GM19351 (cell line): ENCODE measurements around the gene CNPY4.

Experiments
- ATAC-seq: cut with Tn5 transposase; IDR thresholded peaks from one replicate; pipeline ENCODE4 v1.9.1; 2021; ENCODE audit warnings: mild to moderate bottlenecking, moderate library complexity; ENCODE audit not compliant: unreplicated experiment

CNPY4 gene

GRCh38 chr7:100166317-100166940 lies 47.0 kb downstream of the CNPY4 start:
- no peak for ATAC-seq

GRCh38 chr7:100166970-100167911 lies 47.8 kb downstream of the CNPY4 start:
- ATAC-seq = no peak

GRCh38 chr7:100167912-100168323 lies 48.5 kb downstream of the CNPY4 start:
- no peak for ATAC-seq

- no peak for ATAC-seq
Observed at GRCh38 chr7:100169147-100169850, 49.9 kb downstream of the CNPY4 start.

GRCh38 chr7:100170101-100170897 lies 50.9 kb downstream of the CNPY4 start:
- no peak for ATAC-seq

- ATAC-seq = no peak
Observed at GRCh38 chr7:100171087-100171681, 51.8 kb downstream of the CNPY4 start.

GRCh38 chr7:100171840-100172239 lies 52.4 kb downstream of the CNPY4 start:
- ATAC-seq = no peak

GRCh38 chr7:100173806-100174495 lies 54.5 kb downstream of the CNPY4 start:
- ATAC-seq = no peak

GRCh38 chr7:100174582-100174981 lies 55.1 kb downstream of the CNPY4 start:
- no peak for ATAC-seq
